ENCODE measurements around the gene HAND2.

The HAND2 gene

GRCh38 chr4:173519111-173520101 lies 10.6 kb downstream of the HAND2 start:
- Histone ChIP-seq H3K27me3 (ENCODE audit: insufficient read depth, low read length, poor library complexity) (peaks cover 7% of the 10 kb centered on the region), H3K9me3 (ENCODE audit: insufficient read depth, low read length, severe bottlenecking) (no peaks in the 10 kb centered on the region), H3K9ac (ENCODE audit: low read depth, low read length) (no peak overlapping the region), H3K79me2 (ENCODE audit: insufficient read depth, low read length) (no peaks in the 10 kb centered on the region), H4K20me1 (ENCODE audit: insufficient read depth, low read length) (no peaks in the 10 kb centered on the region), H3K4me3 (ENCODE audit: low read depth in 1 of 2, low read length in 2 of 2) (no peak overlapping the region), H2AFZ (ENCODE audit: low read depth, low read length) (no peak overlapping the region), H3K27ac (ENCODE audit: low read length) (no peak overlapping the region), H3K4me2 (ENCODE audit: insufficient read depth, low read length) (no peak overlapping the region), H3K36me3 (ENCODE audit: insufficient read depth, low read length) (no peaks in the 10 kb centered on the region), H3K4me1 (ENCODE audit: insufficient read depth, low read length) (no peaks in the 10 kb centered on the region)
- DNase-seq, result no peak
- TF ChIP-seq EZH2 (IDR thresholded peaks at IDR 0.05; ENCODE audit: borderline replicate concordance, low read depth, low read length, severe bottlenecking), result no peak
- TF ChIP-seq CTCF (IDR thresholded peaks at IDR 0.05; ENCODE audit: borderline replicate concordance, extremely low read depth, low read length, poor library complexity, severe bottlenecking), result no peak
- ATAC-seq (ENCODE audit: insufficient read depth, low read depth), result no peak

GRCh38 chr4:173518425-173519102 lies 11.5 kb downstream of the HAND2 start:
- no peak overlapping the region for H3K9ac ChIP-seq (ENCODE audit: low read depth, low read length)
- peaks cover 7% of the 10 kb centered on the region for H3K27me3 ChIP-seq (ENCODE audit: insufficient read depth, low read length, poor library complexity)
- no peak overlapping the region for H3K27ac ChIP-seq (ENCODE audit: low read length)
- TF ChIP-seq CTCF (IDR thresholded peaks at IDR 0.05; ENCODE audit: borderline replicate concordance, extremely low read depth, low read length, poor library complexity, severe bottlenecking), result no peak
- TF ChIP-seq EZH2 (IDR thresholded peaks at IDR 0.05; ENCODE audit: borderline replicate concordance, low read depth, low read length, severe bottlenecking), result no peak
- H2AFZ ChIP-seq (ENCODE audit: low read depth, low read length), result no peak overlapping the region
- H4K20me1 ChIP-seq (ENCODE audit: insufficient read depth, low read length), result no peaks in the 10 kb centered on the region
- H3K9me3 ChIP-seq (ENCODE audit: insufficient read depth, low read length, severe bottlenecking), result no peaks in the 10 kb centered on the region
- H3K4me3 ChIP-seq (ENCODE audit: low read depth in 1 of 2, low read length in 2 of 2), result no peak overlapping the region
- H3K36me3 ChIP-seq (ENCODE audit: insufficient read depth, low read length), result no peaks in the 10 kb centered on the region
- no peaks in the 10 kb centered on the region for H3K79me2 ChIP-seq (ENCODE audit: insufficient read depth, low read length)
- H3K4me1 ChIP-seq (ENCODE audit: insufficient read depth, low read length), result no peaks in the 10 kb centered on the region
- DNase-seq (no peak), ATAC-seq (ENCODE audit: insufficient read depth, low read depth) (no peak)
- H3K4me2 ChIP-seq (ENCODE audit: insufficient read depth, low read length), result no peak overlapping the region

- Histone ChIP-seq H3K27me3 (ENCODE audit: insufficient read depth, low read length, poor library complexity) (peaks cover 7% of the 10 kb centered on the region), H3K36me3 (ENCODE audit: insufficient read depth, low read length) (no peaks in the 10 kb centered on the region), H3K9ac (ENCODE audit: low read depth, low read length) (no peak overlapping the region), H3K27ac (ENCODE audit: low read length) (no peak overlapping the region), H2AFZ (ENCODE audit: low read depth, low read length) (no peak overlapping the region), H3K4me1 (ENCODE audit: insufficient read depth, low read length) (no peaks in the 10 kb centered on the region), H4K20me1 (ENCODE audit: insufficient read depth, low read length) (no peaks in the 10 kb centered on the region), H3K9me3 (ENCODE audit: insufficient read depth, low read length, severe bottlenecking) (no peaks in the 10 kb centered on the region), H3K4me3 (ENCODE audit: low read depth in 1 of 2, low read length in 2 of 2) (no peak overlapping the region), H3K4me2 (ENCODE audit: insufficient read depth, low read length) (no peak overlapping the region), H3K79me2 (ENCODE audit: insufficient read depth, low read length) (no peaks in the 10 kb centered on the region)
- TF ChIP-seq EZH2 (IDR thresholded peaks at IDR 0.05; ENCODE audit: borderline replicate concordance, low read depth, low read length, severe bottlenecking) (no peak), CTCF (IDR thresholded peaks at IDR 0.05; ENCODE audit: borderline replicate concordance, extremely low read depth, low read length, poor library complexity, severe bottlenecking) (no peak)
- DNase-seq, result no peak
- ATAC-seq (ENCODE audit: insufficient read depth, low read depth), result no peak
Observed at GRCh38 chr4:173517781-173518424, 12.1 kb downstream of the HAND2 start.

Data from DND-41 (cell line).